HG03066 (cell line): ENCODE measurements around the gene ADAP2.
"Not testable (repeated sequence)": the region's sequence is repeated elsewhere in the genome, so short reads cannot be mapped to it uniquely, and the experiment has no call there.

Experiments
- ATAC-seq: cut with Tn5 transposase; IDR thresholded peaks from one replicate; pipeline ENCODE4 v1.9.1; 2021; ENCODE audit warnings: low read depth; ENCODE audit not compliant: unreplicated experiment

Gene ADAP2

GRCh38 chr17:30921544-30922196, at the start of gene ADAP2:
Gene ADAP2, plus strand, starts transcription at chr17:30921945. Its CDS starts 70 bp downstream, at chr17:30922015.
- no peak for ATAC-seq

- ATAC-seq = no peak
Measured at GRCh38 chr17:30886187-30886586, 35.6 kb upstream of the ADAP2 start.

- ATAC-seq = no peak
Measured at GRCh38 chr17:30894236-30894635, 27.5 kb upstream of the ADAP2 start.

DNA sequence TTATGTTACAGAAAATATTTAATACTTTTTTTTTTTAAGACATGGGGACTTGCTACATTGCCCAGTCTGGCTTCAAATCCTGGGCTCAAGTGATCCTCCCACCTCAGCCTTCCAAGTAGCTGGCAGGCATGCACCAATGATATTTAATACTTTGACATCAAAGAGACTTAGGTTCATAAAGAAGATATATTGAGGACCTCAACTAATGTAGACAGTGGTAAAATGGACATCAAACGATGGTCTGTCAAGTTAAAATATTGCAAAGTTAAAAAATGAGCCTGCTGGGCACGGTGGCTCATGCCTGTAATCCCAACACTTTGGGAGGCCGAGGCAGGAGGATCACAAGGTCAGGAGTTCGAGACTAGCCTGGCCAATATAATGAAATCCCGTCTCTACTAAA, 24.4 kb upstream of the ADAP2 start:
- ATAC-seq = no peak

GRCh38 chr17:30905742-30906100, 16.0 kb upstream of the ADAP2 start:
- ATAC-seq = peak; percentile 25

DNA sequence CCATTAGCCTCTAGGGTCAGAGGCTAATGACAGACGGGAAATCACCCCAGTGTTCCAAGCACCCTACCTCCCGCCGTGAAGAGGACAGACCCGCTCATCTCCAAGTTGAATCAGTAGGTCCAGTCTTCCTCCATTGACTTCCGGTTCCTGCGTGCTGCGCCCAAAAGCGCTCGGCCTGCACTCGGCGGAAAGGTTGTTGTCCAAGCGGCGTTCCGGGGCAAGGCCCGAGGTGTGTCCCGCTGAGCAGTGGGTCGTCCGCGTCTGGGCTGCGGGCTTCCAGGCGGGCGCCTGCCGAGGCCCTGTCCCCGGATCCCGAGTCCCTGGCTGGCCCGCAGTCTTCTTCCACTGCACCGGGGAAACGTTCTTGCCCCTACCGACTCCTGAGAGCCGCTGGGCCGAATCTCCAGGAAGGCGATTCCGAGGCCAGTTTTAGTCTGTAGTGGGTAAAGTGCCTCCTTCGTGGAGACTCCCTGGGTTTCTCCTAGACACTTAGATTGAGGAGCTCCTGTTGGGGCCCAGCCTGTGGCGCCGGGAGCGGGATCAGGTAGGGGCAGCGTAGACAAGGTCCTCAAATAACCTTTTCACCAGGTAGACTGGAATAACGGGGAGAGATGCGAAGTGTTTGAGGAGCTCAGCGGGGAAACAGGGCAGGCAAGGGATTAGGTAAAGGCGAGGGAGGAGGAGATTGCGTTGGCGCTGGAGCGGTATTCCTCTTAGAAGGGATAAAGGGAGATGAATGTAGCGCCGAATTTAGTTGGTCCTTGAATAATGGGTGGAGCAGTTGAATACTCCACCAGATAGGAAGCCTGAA, 15.4 kb upstream of the ADAP2 start, which contains the start of gene TEFM:
Gene TEFM, minus strand, starts transcription at position 138 of the 811 bp plus-strand sequence. Its CDS starts 40 bp downstream, at position 98.
- peak; percentile 83 for ATAC-seq

GRCh38 chr17:30908717-30909420, 12.9 kb upstream of the ADAP2 start:
- ATAC-seq = no peak

DNA sequence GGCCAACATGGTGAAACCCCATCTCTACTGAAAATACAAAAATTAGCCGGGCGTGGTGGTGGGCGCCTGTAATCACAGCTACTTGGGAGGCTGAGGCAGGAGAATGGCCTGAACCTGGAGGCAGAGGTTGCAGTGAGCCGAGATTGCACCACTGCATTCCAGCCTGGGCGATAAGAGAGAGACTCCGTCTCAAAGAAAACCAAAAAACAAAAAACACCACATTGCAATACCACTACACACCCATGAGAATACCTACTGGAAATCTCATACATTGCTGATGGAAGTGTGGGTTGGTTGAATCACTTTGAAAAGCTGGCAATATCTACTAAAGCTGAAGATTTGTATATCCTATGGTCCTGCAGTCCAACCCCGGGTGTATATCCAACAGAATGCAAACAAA, 11.6 kb upstream of the ADAP2 start:
- not testable (repeated sequence) for ATAC-seq

- ATAC-seq = no peak
Measured at GRCh38 chr17:30913955-30914354, 7.8 kb upstream of the ADAP2 start.

DNA sequence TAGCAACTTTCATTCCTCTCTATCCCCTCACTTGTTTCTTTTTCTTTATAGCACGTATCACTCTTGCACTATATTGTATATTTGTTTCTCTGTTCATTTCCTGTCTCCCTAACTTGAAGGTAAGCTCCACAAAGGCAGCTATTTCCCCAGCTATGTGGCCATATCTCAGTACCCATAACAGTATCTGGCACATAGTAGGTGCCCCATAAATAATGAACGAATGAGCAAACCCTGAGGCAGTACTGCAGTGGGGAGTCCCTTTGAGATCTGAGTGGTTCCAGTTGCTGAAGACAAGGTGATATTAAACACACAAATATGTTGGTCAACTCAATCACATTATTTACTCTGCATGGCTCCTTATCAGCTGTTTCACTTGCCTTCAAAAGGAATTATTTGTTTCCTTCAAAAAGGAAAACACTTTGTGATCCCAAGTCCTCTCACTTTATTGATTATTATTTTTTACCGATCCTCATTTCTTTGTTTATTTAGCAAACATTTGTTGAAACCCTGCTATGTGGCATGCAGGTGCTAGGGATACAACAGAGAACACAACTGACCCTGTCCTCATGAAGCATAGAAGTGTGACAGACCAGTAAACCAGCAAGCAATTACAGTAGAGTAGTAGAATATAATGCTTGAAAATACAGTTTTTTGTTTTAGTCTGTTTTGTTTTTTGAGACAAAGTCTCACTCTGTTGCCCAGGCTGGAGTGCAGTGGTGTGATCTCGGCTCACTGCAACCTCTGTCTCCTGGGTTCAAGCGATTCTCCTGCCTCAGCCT, 5.7 kb upstream of the ADAP2 start:
- no peak for ATAC-seq

DNA sequence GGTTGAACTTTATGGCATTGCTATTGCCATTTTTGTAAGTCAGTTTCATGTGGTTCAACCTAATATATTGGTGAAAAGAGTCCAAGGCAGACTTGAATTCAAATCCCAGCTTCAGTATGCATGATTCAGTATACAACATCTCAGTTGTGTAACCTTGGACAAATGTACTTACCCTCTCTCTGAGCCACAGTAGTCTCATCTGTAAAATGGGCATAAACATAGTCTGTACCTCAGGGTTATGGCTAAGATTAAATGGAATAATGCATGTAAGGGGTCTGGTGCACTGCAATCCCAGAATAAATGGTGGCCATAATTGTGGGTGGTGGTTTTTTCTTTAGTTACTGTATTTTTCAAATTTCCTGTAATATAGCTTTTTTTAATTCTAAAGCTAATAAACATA, 4.7 kb upstream of the ADAP2 start:
- no peak for ATAC-seq

DNA sequence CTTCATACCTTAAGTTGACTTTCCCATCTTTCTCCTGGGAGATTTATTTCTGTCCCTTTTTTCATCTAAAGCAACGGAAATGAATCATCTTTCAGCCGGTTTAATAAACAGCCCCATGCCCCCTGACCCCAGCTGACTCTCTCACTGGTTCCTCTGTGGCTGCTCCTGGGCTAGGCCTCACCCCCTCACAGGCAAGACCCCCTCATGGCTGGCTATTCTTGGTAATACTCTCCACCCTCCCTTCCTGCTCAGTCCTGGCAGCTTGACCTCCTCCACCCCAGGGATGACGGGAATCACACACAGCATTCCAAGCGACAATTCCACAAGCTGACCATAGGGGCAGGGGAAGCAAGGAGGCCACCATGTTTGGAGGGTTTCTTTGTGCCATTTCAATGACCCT, 1.5 kb upstream of the ADAP2 start:
- no peak for ATAC-seq

DNA sequence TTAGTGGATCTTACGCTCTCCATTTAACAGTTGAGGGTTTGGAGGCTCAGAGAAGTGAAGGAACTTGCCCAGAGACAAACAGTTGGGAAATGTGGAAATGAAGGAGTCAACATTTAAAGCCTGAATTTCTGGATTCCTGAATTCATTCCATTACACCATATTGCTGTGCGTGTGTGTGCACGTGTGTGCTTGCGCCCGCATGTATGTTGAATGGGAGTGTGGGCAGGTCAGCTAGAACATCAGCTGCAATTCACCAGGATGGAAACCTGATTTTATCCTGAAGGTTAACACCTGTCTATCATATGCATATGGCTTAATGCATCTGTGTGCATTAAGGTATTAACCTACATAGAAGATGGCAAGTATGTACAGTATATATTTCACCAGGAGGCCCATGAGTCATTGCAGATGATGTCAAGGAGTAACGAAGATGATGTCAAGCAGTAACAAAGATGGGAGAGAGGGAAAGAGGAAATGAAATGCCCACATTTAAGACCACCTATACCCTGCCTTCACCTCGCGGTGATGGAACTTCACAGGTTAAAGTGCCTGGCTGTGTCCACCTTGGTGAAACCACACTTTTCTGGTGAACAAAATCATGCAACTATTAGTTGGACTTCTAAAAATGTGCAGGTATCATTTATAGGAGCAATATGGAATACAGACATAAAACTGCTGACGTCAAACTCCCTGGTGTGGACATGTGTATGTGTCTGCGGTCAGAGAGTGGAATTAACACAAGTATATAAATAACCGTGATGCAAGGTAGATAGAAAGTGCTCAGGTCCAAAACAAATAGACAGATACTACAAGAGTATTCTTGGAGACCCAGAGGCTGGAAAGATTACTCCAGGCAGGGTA, 832 bp upstream of the ADAP2 start:
- ATAC-seq = no peak

DNA sequence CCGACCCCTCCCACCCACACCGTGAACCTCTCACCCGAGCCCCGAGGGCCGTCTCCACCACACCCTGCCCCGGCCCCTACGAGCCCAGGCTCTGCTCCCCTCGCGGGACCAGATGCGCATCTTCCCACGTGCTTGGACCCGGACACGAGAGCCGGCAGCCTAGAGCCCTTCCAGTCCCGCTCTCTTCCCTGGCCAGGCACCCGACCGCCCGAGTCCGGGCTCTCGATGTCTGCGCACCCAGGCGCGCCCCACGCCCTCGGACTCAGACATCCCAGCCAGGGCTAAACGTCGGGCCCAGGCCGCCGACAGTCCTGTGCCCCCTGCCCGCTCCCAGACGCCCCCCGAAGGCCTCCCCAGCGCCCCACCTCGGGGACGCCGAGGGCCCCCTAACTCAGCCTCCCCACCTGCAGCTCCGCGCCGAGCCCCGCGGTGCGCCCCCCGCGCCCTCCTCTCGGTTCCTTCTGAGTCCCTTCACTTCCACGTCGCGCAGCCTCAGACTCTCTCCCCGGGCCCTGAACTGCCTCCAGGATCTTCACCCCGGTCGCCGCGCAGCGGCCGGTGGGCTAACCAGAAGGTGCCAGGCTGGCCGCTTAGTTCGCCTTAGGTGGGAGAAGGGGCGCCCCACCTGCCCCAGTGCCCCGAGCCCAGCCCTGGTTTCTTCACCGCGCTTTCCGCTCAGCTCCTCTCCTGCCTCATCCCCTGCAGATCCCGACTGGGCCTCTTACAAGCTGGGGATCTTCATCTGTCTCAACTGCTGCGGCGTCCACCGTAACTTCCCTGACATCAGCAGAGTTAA, 688 bp downstream of the ADAP2 start:
- ATAC-seq = no peak

- ATAC-seq = no peak
Measured at GRCh38 chr17:30924341-30924740, 2.6 kb downstream of the ADAP2 start.

- no peak for ATAC-seq
Measured at GRCh38 chr17:30926516-30926915, 4.8 kb downstream of the ADAP2 start.

DNA sequence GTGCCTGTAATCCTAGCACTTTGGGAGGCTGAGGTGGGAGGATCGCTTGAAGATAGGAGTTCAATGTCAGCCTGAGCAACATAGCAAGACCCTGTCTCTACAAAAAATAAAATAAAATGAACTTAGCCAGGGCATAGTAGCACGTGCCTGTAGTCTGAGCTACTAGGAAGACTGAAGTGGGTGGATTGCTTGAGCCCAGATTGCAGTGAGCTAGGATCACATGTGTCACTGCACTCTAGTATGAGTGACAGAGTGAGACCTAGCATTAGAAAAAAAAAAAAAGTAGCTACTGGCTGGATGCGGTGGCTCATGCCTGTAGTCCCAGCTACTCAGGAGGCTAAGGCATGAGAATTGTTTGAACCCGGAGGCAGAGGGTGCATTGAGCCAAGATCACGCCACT, 6.0 kb downstream of the ADAP2 start:
- no peak for ATAC-seq

GRCh38 chr17:30928584-30928983, 6.8 kb downstream of the ADAP2 start:
- no peak for ATAC-seq

DNA sequence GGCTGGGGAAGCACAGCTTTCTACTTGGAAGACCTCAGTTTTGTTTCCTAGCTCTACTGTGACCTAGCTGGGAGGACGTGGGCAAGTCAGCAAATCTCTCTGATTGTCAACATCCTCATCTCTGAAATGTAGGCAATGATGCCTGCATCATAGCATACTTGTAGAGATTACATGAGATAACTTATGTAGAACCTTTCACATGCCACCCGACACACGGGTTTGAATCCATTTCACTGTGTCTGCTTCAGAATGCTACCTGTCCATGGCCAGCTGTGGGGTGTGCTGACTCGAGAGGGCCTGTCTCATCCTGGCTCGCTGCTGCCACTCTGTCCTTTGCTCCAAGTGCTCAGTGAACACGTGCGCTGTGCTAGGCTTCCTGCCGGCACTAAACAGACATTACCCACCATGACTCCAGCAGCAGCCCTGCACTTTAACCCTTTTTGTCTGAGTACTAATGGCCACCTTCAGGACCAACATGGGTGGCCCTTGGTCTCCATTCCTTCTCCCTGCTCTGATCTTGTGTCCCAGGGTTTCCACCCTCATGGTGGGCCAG, 7.4 kb downstream of the ADAP2 start:
- ATAC-seq = no peak
